ENCODE data around the gene PRRC1.
A peak's percentile ranks its signal among the peaks of the same experiment; 100 is the strongest.
"Not testable (repeated sequence)": the region's sequence is repeated elsewhere in the genome, so short reads cannot be mapped to it uniquely, and the experiment has no call there.

The PRRC1 gene

DNA sequence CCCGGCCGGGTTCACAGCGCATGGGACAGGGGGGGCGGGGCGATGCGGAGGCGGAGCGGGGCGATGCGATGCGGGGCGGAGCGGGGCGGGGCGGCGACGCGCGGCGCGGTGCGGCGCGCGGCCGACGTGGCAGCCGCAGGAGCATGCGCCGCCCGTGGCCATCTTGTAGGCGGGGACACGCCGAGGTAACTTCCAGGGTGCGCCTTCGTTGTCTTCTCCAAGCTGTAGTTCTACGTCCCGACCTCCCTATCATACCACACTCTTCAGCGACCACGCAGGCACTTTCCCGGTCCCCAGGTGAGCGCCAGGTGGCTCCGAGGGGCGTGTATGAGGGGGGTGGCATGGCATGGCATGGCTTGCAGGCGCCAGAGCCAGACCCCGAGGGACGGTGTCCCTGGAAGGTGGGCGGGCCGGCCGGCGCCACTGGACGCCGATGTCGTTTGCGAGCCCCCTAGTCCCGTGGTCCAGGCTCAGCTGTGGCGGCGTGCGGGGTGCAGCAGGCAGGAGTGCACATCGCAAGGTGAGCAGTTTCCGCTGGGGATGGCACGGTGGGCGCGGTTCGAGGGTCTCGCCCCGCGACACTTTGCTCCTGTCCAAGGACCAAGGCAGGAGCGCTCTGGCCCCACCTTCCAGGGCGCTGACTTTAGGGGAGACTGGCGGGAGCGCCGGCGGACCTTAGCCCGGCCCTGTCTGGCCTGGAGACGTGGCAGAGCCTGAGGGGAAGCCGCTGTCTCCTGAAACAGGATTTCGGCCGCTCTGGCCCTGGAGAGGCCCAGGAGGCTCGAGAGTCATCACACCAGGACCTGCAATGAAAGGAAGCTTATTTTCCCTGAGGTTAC is at the start of gene PRRC1:
Gene PRRC1, plus strand, starts transcription at position 161 of the 839 bp plus-strand sequence. CDS start 5,840 bp downstream, outside the sequence.
- DNase-seq (ENCODE audit: low read depth): peak; percentile 76

GRCh38 chr5:127471211-127471610 is 46.2 kb upstream of the PRRC1 start:
- DNase-seq (ENCODE audit: low read depth): no peak

DNA sequence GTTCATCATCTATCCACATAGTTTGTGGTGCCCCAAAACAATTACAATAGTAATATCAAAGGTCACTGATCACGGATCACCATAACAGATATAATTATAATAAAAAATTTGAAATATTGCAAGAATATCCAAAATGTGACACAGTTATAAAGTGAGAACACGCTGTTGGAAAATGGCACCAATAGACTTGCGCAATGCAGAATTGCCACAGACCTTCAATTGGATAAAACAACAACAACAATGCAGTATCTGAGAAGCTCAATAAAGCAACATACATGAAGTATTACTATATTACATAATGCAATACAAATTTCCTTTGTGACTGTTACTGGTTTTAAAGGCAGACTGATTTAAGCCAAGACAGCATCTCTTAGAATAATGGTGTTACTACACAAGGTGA is 44.7 kb upstream of the PRRC1 start:
- DNase-seq (ENCODE audit: low read depth): no peak

DNA sequence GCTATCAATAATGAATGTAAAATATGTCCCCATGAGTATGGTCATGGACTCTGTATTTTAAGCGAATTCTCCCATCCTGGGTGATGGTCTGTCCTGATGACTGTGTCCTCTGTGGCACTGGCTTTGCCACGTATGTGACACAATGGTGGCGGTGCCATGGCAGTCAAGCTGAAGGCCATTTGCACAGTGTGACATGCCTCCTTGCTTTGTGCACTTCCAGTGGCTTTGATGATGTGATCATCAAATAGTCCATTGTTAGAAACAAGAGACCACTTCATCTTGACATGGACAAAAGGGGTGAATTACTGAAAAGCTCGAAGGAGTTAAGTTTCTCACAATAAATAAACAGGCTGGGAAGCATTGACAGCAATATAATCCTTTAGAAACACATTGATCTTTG is 31.0 kb upstream of the PRRC1 start:
- DNase-seq (ENCODE audit: low read depth): no peak

DNA sequence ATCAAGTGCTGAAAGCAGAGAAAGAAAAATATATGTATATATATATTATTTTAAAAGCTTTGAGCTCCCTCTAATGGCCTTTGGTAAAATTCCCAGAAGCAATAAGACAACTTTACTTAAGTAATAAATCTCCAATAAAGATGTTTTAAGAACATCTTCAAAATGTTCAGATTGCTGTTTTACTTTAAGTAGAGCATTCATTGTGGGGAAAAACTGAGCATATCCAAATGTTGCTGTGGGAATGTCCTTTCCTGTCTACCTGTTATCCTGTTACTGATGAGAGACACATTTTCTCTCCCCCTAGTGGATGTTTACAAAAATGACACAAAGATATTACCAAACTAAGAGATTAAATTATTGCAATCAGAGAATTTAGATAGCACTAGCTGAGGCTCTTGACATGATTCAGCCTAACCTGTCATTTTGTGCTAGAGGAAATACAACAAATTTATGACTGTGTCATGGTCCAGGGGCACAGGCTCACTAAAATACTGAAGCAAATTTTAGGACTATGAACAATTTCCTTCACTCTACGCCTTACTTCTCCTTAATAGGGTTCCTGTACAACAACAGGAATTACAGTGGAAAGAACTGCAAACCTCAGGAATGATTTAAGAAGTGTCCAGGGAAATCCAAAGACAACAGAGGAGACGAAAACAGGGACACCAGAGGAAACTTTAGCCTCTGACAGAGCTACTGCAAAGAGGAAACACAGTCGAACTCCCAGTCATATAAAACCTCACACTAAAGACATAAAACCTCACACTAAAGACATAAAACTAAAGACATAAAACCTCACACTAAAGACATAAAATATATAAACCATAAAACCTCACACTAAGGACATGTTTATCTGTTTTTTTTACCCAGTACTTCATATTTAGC is 24.3 kb upstream of the PRRC1 start:
- DNase-seq (ENCODE audit: low read depth): no peak

- DNase-seq (ENCODE audit: low read depth): no peak
Measured at GRCh38 chr5:127498548-127498947, 18.9 kb upstream of the PRRC1 start.

DNA sequence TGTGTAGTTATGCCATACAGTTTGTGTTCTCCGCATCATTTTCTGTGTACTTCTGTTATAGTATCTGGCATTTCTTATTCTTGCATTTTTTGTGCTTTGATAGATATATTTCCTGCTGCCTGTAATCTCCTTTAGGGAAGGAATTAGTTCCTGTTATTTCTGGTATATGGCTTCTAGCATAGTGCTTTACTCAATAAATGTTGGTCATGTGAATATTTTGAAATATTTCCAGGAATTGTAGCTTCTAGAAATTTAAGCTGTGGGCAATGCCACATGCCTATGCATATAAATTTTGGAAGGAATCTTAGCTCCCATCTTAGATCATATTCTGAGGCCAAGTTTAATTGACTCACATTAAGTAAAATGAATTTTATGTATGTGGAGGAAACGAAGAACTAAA is 11.5 kb upstream of the PRRC1 start:
- no peak for DNase-seq (ENCODE audit: low read depth)

DNA sequence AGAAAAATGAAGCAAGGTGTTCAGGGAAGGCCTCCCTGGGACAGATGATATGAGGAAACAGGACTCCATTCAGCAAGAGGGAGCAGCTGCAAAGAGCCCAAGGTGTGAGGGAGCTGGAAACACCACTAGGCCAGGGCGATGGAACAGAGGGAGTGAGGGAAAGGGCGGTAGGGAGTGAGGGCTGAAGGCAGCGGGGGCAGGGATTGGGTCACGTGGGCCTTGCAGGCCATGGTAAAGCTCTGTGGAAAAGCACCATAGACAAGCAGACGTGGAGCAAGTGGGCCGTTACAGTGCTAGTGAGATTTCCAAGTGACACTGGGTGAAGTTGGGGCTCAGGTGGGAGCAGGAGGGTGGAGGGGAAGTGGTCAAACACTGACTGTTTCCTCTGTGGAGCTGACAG is 10.8 kb upstream of the PRRC1 start:
- DNase-seq (ENCODE audit: low read depth): no peak

GRCh38 chr5:127508644-127509373 is 8.6 kb upstream of the PRRC1 start:
- DNase-seq (ENCODE audit: low read depth): no peak

- no peak for DNase-seq (ENCODE audit: low read depth)
Measured at GRCh38 chr5:127513408-127513970, 4.0 kb upstream of the PRRC1 start.

DNA sequence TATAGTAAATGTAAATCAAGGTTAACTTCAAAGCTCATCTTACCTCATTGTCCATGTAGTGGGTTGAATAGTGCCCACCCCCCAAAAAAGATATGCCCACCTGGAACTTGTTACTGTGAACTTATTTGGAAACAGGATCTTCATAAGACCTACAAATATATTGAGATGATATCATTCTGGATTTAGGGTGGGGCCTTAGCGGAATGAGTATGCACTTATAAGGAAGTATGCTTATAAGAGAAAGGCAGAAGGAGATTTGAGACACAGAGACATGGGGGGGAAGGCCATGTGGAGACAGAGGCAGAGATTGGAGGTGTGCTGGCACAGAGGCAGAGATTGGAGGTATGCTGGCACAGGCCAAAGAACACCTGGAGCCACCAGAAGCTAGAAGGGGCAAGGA is 2.6 kb upstream of the PRRC1 start:
- DNase-seq (ENCODE audit: low read depth): no peak

- DNase-seq (ENCODE audit: low read depth): no peak
Measured at GRCh38 chr5:127515693-127516440, 1.6 kb upstream of the PRRC1 start.

DNA sequence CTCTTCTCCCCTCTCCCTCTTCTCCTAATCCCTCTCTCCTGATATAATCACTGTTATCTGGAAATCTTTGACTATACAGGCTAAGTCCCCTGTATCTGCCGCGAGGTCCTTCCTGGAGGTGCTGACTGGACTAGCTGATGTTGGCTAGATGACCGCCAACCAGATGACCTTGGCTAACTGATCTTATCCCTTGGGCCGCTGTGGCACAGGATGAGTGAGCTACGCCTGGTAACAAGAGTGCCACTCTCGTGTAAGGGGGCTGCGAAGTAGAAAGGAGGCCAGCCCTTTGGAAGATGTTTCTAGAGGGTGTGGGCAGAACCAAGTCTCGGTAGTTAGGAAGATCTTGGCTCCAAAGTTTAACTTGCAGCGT is 345 bp upstream of the PRRC1 start:
- DNase-seq (ENCODE audit: low read depth): no peak

GRCh38 chr5:127518319-127518621 is 830 bp downstream of the PRRC1 start:
- DNase-seq (ENCODE audit: low read depth): no peak

DNA sequence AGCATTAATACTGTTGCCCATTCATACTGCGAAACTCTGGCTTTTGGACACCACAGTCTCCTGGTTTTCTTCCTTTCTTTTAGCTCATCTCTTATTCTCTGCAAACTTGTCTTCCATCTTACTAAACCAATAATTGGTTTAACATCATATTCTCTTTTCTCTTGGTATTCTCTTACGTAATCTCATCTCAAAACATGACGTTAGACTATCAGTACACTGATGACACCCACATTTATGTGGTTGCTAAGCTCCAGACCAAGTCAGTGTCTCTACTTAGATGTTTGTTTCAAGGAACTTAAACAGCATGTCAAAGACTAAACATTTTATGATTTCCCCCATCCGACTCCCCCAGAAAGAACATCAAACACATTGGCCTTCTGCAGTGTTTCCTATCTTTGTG is 2.1 kb downstream of the PRRC1 start:
- no peak for DNase-seq (ENCODE audit: low read depth)

DNA sequence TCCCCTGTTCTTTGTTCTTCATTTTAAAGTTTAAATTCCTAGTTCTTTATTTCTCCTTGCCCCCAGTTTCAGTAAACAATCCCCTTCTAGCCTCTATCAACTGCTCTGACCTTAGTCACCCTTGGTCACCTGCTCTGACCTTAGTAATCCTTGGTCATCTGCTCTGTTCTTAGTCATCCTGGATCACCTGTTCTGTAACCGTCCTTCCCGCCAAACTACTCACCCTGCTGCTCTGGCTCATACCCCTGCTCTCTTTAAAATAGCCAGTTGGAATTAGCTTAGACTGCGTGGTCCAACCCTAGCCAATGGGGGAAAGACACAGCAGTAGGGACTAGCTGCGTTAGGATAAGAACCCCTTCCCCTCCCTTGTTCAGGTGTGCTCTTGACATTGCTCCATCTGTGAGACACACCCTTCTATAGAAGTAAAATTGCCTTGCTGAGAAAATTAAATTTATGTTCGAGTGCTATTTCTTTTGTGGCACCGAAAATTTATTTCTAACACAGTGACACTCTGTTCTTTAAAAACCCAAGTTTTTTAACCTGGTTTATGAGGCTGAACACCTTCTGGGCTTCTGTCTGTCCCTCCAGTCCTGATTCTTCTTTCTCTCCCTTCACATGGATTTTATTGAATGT is 3.8 kb downstream of the PRRC1 start:
- DNase-seq (ENCODE audit: low read depth): no peak

DNA sequence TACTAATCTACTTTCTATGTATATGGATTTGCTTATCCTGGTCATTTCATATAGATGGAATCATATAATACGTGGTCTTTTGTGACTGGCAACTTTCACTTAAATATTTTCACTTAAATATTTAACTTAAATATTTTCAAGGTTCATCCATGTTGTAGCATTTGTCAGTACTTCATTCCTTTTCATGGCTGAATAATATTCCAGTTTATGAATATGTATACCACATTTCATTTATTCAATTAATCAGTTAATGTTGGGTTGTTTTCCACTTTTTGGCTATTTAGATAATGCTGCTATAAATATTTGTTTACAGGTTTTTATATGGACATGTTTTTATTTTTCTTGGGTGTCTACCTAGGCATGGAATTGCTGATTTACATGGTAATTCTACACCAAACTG is 7.7 kb downstream of the PRRC1 start:
- no peak for DNase-seq (ENCODE audit: low read depth)

- DNase-seq (ENCODE audit: low read depth): no peak
Measured at GRCh38 chr5:127529904-127530682, 12.7 kb downstream of the PRRC1 start.

- no peak for DNase-seq (ENCODE audit: low read depth)
Measured at GRCh38 chr5:127536687-127537086, 19.2 kb downstream of the PRRC1 start.

GRCh38 chr5:127540553-127540952 is 23.1 kb downstream of the PRRC1 start:
- not testable (repeated sequence) for DNase-seq (ENCODE audit: low read depth)

Measured in activated T-cell treated with anti-CD3 and anti-CD28 coated beads for 24 hours (primary cell).